ENCODE measurements around the gene ANKS1B.

DNA sequence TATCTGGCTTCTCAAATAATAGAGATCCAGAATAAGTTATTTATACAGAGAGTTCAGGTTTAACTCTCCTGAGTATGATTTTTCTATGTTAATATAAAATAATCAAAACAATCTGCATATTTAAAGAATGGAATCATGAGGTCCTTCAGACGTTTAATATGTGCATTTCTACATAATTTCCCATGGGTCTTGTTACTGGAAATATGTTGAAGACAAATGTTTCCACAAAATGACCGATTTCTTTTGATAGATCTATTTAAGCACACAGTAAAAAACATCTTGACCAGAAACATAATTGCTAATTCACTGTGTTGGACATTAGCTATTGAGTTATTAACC, 957.7 kb downstream of the ANKS1B start:
- TF ChIP-seq, protein P1, sequence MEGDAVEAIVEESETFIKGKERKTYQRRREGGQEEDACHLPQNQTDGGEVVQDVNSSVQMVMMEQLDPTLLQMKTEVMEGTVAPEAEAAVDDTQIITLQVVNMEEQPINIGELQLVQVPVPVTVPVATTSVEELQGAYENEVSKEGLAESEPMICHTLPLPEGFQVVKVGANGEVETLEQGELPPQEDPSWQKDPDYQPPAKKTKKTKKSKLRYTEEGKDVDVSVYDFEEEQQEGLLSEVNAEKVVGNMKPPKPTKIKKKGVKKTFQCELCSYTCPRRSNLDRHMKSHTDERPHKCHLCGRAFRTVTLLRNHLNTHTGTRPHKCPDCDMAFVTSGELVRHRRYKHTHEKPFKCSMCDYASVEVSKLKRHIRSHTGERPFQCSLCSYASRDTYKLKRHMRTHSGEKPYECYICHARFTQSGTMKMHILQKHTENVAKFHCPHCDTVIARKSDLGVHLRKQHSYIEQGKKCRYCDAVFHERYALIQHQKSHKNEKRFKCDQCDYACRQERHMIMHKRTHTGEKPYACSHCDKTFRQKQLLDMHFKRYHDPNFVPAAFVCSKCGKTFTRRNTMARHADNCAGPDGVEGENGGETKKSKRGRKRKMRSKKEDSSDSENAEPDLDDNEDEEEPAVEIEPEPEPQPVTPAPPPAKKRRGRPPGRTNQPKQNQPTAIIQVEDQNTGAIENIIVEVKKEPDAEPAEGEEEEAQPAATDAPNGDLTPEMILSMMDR (tag by site-specific recombination; IDR thresholded peaks at IDR 0.05) = no peak
- TF ChIP-seq, protein P2, sequence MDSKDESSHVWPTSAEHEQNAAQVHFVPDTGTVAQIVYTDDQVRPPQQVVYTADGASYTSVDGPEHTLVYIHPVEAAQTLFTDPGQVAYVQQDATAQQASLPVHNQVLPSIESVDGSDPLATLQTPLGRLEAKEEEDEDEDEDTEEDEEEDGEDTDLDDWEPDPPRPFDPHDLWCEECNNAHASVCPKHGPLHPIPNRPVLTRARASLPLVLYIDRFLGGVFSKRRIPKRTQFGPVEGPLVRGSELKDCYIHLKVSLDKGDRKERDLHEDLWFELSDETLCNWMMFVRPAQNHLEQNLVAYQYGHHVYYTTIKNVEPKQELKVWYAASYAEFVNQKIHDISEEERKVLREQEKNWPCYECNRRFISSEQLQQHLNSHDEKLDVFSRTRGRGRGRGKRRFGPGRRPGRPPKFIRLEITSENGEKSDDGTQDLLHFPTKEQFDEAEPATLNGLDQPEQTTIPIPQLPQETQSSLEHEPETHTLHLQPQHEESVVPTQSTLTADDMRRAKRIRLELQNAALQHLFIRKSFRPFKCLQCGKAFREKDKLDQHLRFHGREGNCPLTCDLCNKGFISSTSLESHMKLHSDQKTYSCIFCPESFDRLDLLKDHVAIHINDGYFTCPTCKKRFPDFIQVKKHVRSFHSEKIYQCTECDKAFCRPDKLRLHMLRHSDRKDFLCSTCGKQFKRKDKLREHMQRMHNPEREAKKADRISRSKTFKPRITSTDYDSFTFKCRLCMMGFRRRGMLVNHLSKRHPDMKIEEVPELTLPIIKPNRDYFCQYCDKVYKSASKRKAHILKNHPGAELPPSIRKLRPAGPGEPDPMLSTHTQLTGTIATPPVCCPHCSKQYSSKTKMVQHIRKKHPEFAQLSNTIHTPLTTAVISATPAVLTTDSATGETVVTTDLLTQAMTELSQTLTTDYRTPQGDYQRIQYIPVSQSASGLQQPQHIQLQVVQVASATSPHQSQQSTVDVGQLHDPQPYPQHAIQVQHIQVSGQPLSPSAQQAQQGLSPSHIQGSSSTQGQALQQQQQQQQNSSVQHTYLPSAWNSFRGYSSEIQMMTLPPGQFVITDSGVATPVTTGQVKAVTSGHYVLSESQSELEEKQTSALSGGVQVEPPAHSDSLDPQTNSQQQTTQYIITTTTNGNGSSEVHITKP (tag by site-specific recombination; IDR thresholded peaks at IDR 0.05) = no peak
- TF ChIP-seq ZNF843 (tag by site-specific recombination; IDR thresholded peaks at IDR 0.05) (no peak), ZNF140 (tag by site-specific recombination; IDR thresholded peaks at IDR 0.05) (no peak), ZNF560 (tag by site-specific recombination; IDR thresholded peaks at IDR 0.05; ENCODE audit: borderline replicate concordance) (no peak), ZNF510 (tag by site-specific recombination; IDR thresholded peaks at IDR 0.05; ENCODE audit: insufficient replicate concordance) (no peak), ZBTB21 (tag by site-specific recombination; IDR thresholded peaks at IDR 0.05) (no peak), KLF1 (tag by site-specific recombination; IDR thresholded peaks at IDR 0.05) (no peak), HOXA7 (CRISPR knock-in tag; IDR thresholded peaks at IDR 0.05; ENCODE audit: borderline replicate concordance) (no peak), ZNF10 (tag by site-specific recombination; IDR thresholded peaks at IDR 0.05) (no peak), ZNF548 (tag by site-specific recombination; IDR thresholded peaks at IDR 0.05) (no peak), SALL2 (tag by site-specific recombination; IDR thresholded peaks at IDR 0.05; ENCODE audit: borderline replicate concordance) (no peak)
- TF ChIP-seq, protein P3, sequence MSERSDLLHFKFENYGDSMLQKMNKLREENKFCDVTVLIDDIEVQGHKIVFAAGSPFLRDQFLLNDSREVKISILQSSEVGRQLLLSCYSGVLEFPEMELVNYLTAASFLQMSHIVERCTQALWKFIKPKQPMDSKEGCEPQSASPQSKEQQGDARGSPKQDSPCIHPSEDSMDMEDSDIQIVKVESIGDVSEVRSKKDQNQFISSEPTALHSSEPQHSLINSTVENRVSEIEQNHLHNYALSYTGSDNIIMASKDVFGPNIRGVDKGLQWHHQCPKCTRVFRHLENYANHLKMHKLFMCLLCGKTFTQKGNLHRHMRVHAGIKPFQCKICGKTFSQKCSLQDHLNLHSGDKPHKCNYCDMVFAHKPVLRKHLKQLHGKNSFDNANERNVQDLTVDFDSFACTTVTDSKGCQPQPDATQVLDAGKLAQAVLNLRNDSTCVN (tag by site-specific recombination; optimal IDR thresholded peaks at IDR 0.05) = no peak

Measured in HEK293 (cell line).